ENCODE results near the gene COCH.

COCH gene

GRCh38 chr14:30873308-30874119 is 845 bp upstream of the COCH start:
- DNase-seq (ENCODE audit: low spot score), result no peak
- ChIA-PET POLR2A (ENCODE audit: low non-redundant PET) (no interaction called here), CTCF (interaction anchor here (0.6 to 0.9 kb wide), 2 partner anchors 209 to 487 kb away, joined by 3 to 4 read pairs; no protein-coding TSS in a partner anchor)
- TF ChIP-seq CTCF (conservative IDR thresholded peaks at IDR 0.05; ENCODE audit: low read depth), result no peak
- no peak overlapping the region for H3K27ac ChIP-seq

DNA sequence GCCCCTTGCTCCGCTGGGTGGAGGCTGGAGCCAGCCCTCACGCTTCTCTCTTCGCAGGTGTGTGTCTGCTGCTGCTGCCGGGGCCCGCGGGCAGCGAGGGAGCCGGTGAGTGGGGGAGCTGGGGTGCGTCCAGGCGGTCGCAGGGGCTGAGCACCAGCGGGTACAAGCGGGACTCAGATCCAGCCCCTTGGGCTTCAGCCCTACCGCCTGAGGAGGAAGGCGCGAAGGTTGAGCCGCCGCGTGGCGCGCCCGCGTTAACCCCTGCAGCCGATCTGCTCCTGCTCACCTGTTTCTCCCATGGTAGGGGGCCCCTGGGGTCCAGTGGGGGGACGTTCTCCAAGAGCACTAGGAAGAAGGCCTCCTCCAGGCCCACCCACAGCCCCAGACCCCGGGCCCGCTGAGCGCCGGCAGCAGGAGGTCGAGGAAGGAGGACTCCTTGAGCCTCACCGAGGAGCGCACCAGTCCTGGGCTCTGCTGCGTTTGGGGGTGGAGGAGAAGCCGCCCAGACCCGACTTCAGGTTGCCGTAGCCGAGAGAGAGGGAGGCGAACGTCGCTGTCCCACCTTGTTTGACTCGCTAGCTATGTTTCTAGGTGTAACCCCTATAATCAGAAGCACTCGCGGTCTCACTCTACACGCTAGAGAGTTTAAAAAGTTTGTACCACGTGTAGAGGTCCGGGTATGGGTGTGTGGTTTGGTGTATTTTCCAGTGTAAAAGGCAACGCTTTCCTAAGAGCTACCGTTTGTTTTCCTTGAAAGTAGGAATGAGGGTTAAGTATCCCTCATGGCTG is 834 bp downstream of the COCH start:
- no peak overlapping the region for H3K27ac ChIP-seq
- CTCF ChIA-PET, result interaction anchor here (0.6 to 0.7 kb wide), 2 partner anchors 20 to 334 kb away, joined by 3 to 5 read pairs; no protein-coding TSS in a partner anchor
- POLR2A ChIA-PET (ENCODE audit: low non-redundant PET), result no interaction called here
- TF ChIP-seq CTCF (conservative IDR thresholded peaks at IDR 0.05; ENCODE audit: low read depth), result no peak
- no peak for DNase-seq (ENCODE audit: low spot score)

DNA sequence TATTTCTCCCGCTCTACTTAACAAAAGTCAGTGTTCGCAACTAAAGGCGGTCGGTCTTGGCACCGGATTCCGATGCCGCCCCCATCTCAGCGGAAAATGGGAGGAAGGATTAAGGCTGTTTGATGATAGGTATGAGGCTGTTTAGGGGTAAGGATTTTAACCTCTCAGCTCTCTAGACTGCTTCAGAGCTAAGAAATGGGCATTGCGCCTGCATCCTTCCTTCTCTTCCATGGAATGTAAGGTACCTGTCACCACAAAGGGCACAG is 1.4 kb downstream of the COCH start:
- no peak overlapping the region for H3K27ac ChIP-seq
- no peak for DNase-seq (ENCODE audit: low spot score)
- ChIA-PET POLR2A (ENCODE audit: low non-redundant PET) (no interaction called here), CTCF (interaction anchor here (0.6 kb wide), 1 partner anchor 333 kb away, joined by 5 read pairs; no protein-coding TSS in a partner anchor)
- no peak for TF ChIP-seq CTCF (conservative IDR thresholded peaks at IDR 0.05; ENCODE audit: low read depth)

DNA sequence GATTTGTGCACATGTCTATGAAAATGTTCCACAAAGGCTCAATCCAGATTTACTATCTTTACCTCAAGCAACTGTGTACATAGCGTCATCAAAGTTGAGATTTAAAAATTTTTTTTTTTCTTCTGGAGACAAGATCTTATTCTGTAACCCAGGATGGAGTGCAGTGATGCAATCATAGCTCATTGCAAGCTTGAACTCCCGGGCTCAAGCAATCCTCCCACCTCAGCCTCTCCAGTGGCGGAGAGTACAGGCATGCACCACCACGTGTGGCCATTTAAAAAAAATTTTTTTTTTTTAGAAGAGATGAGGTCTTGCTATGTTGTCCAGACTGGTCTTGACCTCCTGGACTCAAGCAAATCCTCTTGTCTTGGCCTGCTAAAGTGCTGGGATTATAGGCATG is 2.3 kb downstream of the COCH start:
- H3K27ac ChIP-seq, result no peak overlapping the region
- DNase-seq (ENCODE audit: low spot score), result no peak
- POLR2A ChIA-PET (ENCODE audit: low non-redundant PET), result no interaction called here
- no peak for TF ChIP-seq CTCF (conservative IDR thresholded peaks at IDR 0.05; ENCODE audit: low read depth)
- CTCF ChIA-PET, result no interaction called here

GRCh38 chr14:30882431-30882830 is 8.1 kb downstream of the COCH start:
- H3K27ac ChIP-seq, result no peak overlapping the region
- DNase-seq (ENCODE audit: low spot score), result no peak
- ChIA-PET POLR2A (ENCODE audit: low non-redundant PET) (no interaction called here), CTCF (no interaction called here)
- no peak for TF ChIP-seq CTCF (conservative IDR thresholded peaks at IDR 0.05; ENCODE audit: low read depth)

DNA sequence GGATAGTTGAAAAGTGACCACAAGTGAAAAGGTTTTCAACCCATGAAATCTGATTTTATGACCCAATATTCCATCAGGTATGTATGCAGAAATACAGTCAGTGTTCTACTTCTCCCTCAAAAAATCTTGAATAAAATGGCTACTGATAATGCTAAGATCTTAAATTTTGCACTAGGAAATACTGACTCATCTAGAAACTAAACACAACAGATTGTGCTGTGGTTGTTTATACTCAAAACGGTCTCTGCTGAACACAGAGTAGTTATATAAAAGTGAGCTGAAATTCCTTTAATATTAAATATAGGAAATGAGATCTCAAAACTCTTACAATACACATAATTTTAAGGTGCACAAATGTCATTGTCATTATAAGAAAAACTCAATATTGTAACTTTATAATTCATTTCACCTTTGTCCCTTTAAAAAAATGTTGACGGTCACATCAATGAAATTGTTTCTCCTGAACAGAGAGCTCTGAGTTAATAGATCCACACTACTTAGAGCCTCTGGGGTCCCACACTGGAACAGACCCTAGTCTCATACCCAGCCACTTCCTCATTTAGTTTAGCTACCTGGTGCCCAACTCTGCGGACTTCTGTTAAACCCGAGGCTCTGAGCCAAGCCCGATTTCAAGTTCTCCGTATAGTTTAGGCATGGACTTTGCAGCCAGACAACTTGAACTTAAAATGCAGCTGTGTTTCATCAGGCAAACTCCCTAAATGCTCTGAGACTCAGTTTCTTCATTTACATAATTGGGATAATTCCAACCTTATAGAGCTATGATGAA is 9.3 kb downstream of the COCH start:
- POLR2A ChIA-PET (ENCODE audit: low non-redundant PET), result no interaction called here

More for the DNA sequence above, 9.3 kb downstream of the COCH start:
- no peak for TF ChIP-seq CTCF (conservative IDR thresholded peaks at IDR 0.05; ENCODE audit: low read depth)
- H3K27ac ChIP-seq, result no peak overlapping the region
- CTCF ChIA-PET, result no interaction called here
- DNase-seq (ENCODE audit: low spot score), result no peak
